Measurements from ENCODE around the gene ZNF302.
"Not testable (repeated sequence)": the region's sequence is repeated elsewhere in the genome, so short reads cannot be mapped to it uniquely, and the experiment has no call there.

Gene ZNF302

DNA sequence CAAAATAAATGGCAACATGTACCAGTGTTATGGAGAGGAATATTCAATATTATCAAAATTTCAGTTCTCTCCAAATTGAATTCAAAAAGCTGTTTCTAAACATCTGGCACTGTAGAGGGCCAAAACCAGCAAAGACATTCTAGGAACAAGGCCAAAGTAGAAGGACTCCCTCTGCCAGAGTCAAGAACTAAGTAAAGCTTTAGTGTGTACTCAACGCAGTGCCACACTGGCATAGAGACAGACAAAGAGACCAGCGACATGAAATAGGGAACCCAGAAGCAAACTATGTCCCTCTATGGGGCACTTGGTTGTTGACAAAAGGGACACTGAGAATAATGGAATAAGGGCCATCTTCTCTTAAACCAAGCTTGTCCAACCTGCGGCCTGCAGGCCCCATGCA lies 16.1 kb upstream of the ZNF302 start:
- no peak overlapping the region for H3K4me3 ChIP-seq (ENCODE audit: low read length in 2 of 2)
- H3K4me1 ChIP-seq (ENCODE audit: control insufficient read depth in 2 of 2, insufficient read depth in 2 of 2, low read length in 2 of 2): no peaks in the 10 kb centered on the region
- no peaks in the 10 kb centered on the region for H3K9me3 ChIP-seq (ENCODE audit: control insufficient read depth in 2 of 2, low read length in 2 of 2)
- H3K36me3 ChIP-seq (ENCODE audit: control insufficient read depth in 2 of 2, insufficient read depth in 2 of 2, low read length in 2 of 2): no peaks in the 10 kb centered on the region
- no peak overlapping the region for H3K27ac ChIP-seq (ENCODE audit: low read depth in 2 of 2, low read length in 2 of 2)
- no peak overlapping the region for H3K9ac ChIP-seq (ENCODE audit: low read depth in 1 of 2, low read length in 2 of 2)
- no peaks in the 10 kb centered on the region for H3K27me3 ChIP-seq (ENCODE audit: control insufficient read depth in 2 of 2, insufficient read depth in 2 of 2, low read length in 2 of 2)

DNA sequence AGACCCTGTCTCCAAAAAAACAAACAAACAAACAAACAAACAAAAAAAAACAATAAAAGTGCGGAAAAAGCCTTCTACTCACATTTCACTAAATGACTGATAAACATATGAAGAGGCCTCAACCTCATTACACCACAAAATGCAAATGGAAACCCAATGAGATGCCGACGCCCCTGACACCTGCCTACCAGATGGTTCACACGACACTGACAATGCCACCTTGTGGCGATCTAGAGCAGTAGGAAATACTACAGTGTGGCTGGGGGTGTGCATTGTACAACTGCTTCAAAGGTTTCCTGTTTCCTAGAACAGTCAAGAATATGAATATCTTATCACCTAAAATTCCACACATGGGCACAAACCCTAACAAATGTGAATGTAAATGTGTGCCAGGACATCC lies 14.6 kb upstream of the ZNF302 start:
- Histone ChIP-seq H3K9me3 (ENCODE audit: control insufficient read depth in 2 of 2, low read length in 2 of 2) (no peaks in the 10 kb centered on the region), H3K27ac (ENCODE audit: low read depth in 2 of 2, low read length in 2 of 2) (no peak overlapping the region), H3K4me3 (ENCODE audit: low read length in 2 of 2) (no peak overlapping the region), H3K27me3 (ENCODE audit: control insufficient read depth in 2 of 2, insufficient read depth in 2 of 2, low read length in 2 of 2) (no peaks in the 10 kb centered on the region), H3K9ac (ENCODE audit: low read depth in 1 of 2, low read length in 2 of 2) (no peak overlapping the region), H3K36me3 (ENCODE audit: control insufficient read depth in 2 of 2, insufficient read depth in 2 of 2, low read length in 2 of 2) (no peaks in the 10 kb centered on the region), H3K4me1 (ENCODE audit: control insufficient read depth in 2 of 2, insufficient read depth in 2 of 2, low read length in 2 of 2) (no peaks in the 10 kb centered on the region)

DNA sequence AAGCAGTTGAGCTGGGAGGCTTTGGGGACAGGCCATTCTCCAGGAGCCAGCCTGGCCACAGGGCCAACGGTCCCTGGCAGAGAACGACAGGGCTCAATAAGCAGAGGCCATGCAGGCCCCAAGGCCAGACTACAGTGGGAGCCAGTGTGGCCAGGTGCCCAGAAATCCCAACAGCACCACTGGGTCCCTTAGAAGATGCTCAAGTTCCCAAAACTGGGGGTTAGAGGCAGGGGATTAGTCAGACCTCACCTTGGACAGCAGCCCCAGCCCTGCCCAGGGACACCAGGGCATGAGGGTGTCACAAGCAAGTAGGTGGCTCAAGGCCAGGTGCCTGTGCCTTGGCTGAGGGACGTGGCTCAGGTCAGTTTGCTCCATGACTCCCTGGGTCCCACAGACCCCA lies 13.3 kb upstream of the ZNF302 start:
- Histone ChIP-seq H3K9ac (ENCODE audit: low read depth in 1 of 2, low read length in 2 of 2) (no peak overlapping the region), H3K4me3 (ENCODE audit: low read length in 2 of 2) (no peak overlapping the region), H3K36me3 (ENCODE audit: control insufficient read depth in 2 of 2, insufficient read depth in 2 of 2, low read length in 2 of 2) (no peaks in the 10 kb centered on the region), H3K9me3 (ENCODE audit: control insufficient read depth in 2 of 2, low read length in 2 of 2) (no peaks in the 10 kb centered on the region), H3K27me3 (ENCODE audit: control insufficient read depth in 2 of 2, insufficient read depth in 2 of 2, low read length in 2 of 2) (no peaks in the 10 kb centered on the region), H3K27ac (ENCODE audit: low read depth in 2 of 2, low read length in 2 of 2) (no peak overlapping the region), H3K4me1 (ENCODE audit: control insufficient read depth in 2 of 2, insufficient read depth in 2 of 2, low read length in 2 of 2) (no peaks in the 10 kb centered on the region)

DNA sequence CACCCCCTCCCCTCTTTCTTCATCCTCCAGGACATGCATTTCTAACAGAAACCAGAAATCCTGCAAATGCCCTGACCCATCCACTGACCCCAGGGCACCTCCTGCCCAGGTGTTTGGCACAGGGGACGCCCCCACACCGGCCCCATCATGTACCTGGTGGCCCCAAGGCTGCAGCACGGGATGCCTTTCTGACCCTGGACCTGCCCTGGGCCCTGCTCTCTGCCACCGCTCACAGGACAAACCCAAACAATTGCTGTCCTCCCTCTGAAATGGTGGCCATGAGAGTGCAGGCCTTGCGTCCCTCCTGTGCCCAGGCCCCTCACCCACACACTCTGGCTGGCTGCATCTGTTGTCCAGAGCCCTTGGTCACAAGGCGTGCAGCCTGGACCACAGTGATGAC lies 12.6 kb upstream of the ZNF302 start:
- Histone ChIP-seq H3K27ac (ENCODE audit: low read depth in 2 of 2, low read length in 2 of 2) (no peak overlapping the region), H3K36me3 (ENCODE audit: control insufficient read depth in 2 of 2, insufficient read depth in 2 of 2, low read length in 2 of 2) (no peaks in the 10 kb centered on the region), H3K9me3 (ENCODE audit: control insufficient read depth in 2 of 2, low read length in 2 of 2) (no peaks in the 10 kb centered on the region), H3K9ac (ENCODE audit: low read depth in 1 of 2, low read length in 2 of 2) (no peak overlapping the region), H3K27me3 (ENCODE audit: control insufficient read depth in 2 of 2, insufficient read depth in 2 of 2, low read length in 2 of 2) (no peaks in the 10 kb centered on the region), H3K4me1 (ENCODE audit: control insufficient read depth in 2 of 2, insufficient read depth in 2 of 2, low read length in 2 of 2) (no peaks in the 10 kb centered on the region), H3K4me3 (ENCODE audit: low read length in 2 of 2) (no peak overlapping the region)

DNA sequence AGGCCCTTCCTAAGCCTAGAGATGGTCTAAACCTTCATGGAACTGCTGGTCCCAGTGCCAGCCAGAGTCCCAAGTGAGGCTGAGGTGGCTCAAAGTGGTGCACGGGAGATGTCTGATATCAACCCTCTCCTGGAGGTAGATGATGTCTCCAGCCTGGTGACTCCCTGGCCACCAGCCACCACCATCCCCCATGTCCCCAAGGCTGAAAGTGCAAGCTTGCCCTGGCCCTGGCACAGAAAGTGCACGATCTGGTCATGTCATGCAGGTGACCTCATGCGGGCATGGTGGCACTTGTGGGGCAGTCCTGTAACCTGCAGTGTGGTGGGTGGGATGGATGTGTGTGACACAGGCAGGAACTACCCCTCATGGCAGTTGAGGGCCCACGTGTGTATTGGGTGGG lies 12.2 kb upstream of the ZNF302 start:
- not testable (repeated sequence) for H3K9me3 ChIP-seq (ENCODE audit: control insufficient read depth in 2 of 2, low read length in 2 of 2); H3K4me3 ChIP-seq (ENCODE audit: low read length in 2 of 2); H3K27ac ChIP-seq (ENCODE audit: low read depth in 2 of 2, low read length in 2 of 2); H3K9ac ChIP-seq (ENCODE audit: low read depth in 1 of 2, low read length in 2 of 2); H3K36me3 ChIP-seq (ENCODE audit: control insufficient read depth in 2 of 2, insufficient read depth in 2 of 2, low read length in 2 of 2); H3K4me1 ChIP-seq (ENCODE audit: control insufficient read depth in 2 of 2, insufficient read depth in 2 of 2, low read length in 2 of 2); H3K27me3 ChIP-seq (ENCODE audit: control insufficient read depth in 2 of 2, insufficient read depth in 2 of 2, low read length in 2 of 2)

DNA sequence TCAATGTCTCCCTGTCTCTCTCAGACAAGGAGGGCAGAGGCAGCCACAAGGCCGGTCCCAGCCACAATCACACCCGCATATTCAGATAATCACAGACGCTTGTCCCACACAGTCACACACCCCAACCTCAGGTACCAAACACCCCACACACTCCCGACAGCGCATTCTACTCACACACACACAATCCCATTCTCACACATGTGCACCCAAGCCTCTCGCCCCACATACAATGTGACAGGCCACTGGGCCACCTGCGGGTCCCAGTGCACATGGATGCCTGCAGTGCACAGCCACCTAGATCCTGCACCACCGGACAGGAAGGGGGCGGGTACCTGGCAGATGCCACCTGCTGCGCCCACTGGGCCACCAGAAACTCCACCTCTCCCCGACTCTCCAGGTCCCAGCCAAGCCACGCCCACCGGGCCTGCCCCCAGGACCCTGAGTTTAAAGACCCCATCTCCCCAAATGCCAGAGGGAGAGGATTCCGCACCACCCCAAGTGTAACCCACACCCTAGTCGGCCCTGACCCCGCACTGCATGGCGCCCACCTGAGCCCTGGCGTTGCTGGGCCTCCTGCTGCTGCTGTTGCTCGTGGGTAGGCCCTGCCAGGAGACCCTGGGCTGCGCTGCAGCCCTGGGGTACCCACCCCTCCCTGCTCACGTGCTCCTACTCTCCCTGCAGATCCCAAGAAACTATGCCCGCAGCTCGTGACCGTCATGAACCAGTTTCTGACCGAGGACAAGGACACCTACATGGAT lies 11.1 kb upstream of the ZNF302 start:
- Histone ChIP-seq H3K27ac (ENCODE audit: low read depth in 2 of 2, low read length in 2 of 2) (no peak overlapping the region), H3K27me3 (ENCODE audit: control insufficient read depth in 2 of 2, insufficient read depth in 2 of 2, low read length in 2 of 2) (no peaks in the 10 kb centered on the region), H3K9me3 (ENCODE audit: control insufficient read depth in 2 of 2, low read length in 2 of 2) (no peaks in the 10 kb centered on the region), H3K4me1 (ENCODE audit: control insufficient read depth in 2 of 2, insufficient read depth in 2 of 2, low read length in 2 of 2) (no peaks in the 10 kb centered on the region), H3K4me3 (ENCODE audit: low read length in 2 of 2) (no peak overlapping the region), H3K9ac (ENCODE audit: low read depth in 1 of 2, low read length in 2 of 2) (no peak overlapping the region), H3K36me3 (ENCODE audit: control insufficient read depth in 2 of 2, insufficient read depth in 2 of 2, low read length in 2 of 2) (no peaks in the 10 kb centered on the region)

DNA sequence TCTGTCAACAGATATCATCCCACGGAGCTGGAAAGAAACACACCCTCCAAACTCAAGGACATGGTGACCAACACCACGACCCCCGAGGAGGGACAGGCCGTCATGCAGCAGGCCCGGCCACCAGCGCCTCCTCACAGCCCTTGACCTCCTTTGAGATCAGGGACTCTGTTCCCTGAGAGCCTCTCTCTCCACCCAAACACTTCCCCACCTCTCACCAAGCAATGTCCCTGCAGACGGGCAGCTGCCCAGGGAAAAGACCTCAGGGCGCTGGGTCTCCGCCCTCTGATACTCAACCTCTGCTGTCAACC lies 10.6 kb upstream of the ZNF302 start:
- Histone ChIP-seq H3K36me3 (ENCODE audit: control insufficient read depth in 2 of 2, insufficient read depth in 2 of 2, low read length in 2 of 2) (no peaks in the 10 kb centered on the region), H3K27ac (ENCODE audit: low read depth in 2 of 2, low read length in 2 of 2) (no peak overlapping the region), H3K9ac (ENCODE audit: low read depth in 1 of 2, low read length in 2 of 2) (no peak overlapping the region), H3K4me3 (ENCODE audit: low read length in 2 of 2) (no peak overlapping the region), H3K4me1 (ENCODE audit: control insufficient read depth in 2 of 2, insufficient read depth in 2 of 2, low read length in 2 of 2) (no peaks in the 10 kb centered on the region), H3K27me3 (ENCODE audit: control insufficient read depth in 2 of 2, insufficient read depth in 2 of 2, low read length in 2 of 2) (no peaks in the 10 kb centered on the region), H3K9me3 (ENCODE audit: control insufficient read depth in 2 of 2, low read length in 2 of 2) (no peaks in the 10 kb centered on the region)

DNA sequence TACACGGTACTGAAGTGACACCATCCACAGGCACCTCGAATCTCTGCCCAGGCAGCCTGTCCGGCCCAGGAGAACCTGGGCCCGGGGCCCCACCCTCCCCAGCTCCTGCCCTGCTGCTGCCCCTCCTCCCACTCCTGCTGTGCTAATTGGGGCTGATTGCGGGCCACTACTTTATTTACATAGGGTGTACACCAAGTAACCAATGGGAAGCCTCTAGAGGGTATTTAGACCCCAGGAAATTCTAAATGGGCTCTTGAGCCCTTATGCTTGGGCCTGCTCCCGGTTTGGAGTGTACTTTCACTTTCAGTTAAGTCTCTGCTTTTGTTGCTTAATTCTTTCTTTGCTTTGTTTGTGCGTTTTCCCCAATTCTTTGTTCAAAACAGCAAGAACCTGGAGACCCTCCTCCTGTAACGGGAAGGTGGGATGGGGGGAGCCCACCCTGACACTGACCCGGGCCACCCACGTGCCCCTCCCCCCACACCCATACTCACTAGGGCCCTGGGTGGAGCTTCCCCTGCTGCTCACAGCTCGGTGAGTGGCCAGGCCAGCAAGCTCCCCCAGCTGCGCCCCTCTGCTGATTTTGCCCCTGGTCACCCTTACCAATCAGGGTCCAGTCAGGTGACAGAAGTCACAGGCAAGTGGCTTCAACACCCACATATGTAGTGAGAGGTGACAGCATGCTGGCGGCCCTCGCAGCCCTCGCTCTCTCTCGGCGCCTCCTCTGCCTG lies 10.0 kb upstream of the ZNF302 start:
- no peaks in the 10 kb centered on the region for H3K9me3 ChIP-seq (ENCODE audit: control insufficient read depth in 2 of 2, low read length in 2 of 2)
- no peaks in the 10 kb centered on the region for H3K4me1 ChIP-seq (ENCODE audit: control insufficient read depth in 2 of 2, insufficient read depth in 2 of 2, low read length in 2 of 2)
- H3K27me3 ChIP-seq (ENCODE audit: control insufficient read depth in 2 of 2, insufficient read depth in 2 of 2, low read length in 2 of 2): no peaks in the 10 kb centered on the region
- H3K4me3 ChIP-seq (ENCODE audit: low read length in 2 of 2): peak overlapping the region; percentile 55 to 61
- peak overlapping the region in 1 of 2 donors; percentile 23 for H3K27ac ChIP-seq (ENCODE audit: low read depth in 2 of 2, low read length in 2 of 2)
- peak overlapping the region in 1 of 2 donors; percentile 51 for H3K9ac ChIP-seq (ENCODE audit: low read depth in 1 of 2, low read length in 2 of 2)
- H3K36me3 ChIP-seq (ENCODE audit: control insufficient read depth in 2 of 2, insufficient read depth in 2 of 2, low read length in 2 of 2): no peaks in the 10 kb centered on the region

DNA sequence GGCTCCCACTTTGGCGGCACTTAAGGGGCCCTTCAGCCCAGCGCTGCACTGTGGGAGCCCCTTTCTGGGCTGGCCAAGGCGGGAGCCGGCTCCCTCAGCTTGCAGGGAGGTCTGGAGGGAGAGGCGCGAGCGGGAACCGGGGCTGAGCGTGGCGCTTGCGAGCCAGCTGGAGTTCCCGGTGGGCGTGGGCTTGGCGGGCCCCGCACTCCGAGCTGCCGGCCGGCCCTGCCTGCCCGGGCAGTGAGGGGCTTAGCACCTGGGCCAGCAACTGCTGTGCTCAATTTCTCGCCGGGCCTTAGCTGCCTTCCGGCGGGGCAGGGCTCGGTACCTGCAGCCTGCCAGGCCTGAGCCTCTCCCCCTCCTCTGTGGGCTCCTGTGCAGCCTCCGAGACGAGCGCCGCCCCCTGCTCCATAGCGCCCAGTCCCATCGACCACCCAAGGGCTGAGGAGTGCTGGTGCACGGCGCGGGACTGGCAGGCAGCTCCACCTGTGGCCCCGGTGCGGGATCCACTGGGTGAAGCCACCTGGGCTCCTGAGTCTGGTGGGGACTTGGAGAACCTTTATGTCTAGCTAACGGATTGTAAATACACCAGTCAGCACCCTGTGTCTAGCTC lies 9.3 kb upstream of the ZNF302 start:
- H3K4me3 ChIP-seq (ENCODE audit: low read length in 2 of 2); H3K4me1 ChIP-seq (ENCODE audit: control insufficient read depth in 2 of 2, insufficient read depth in 2 of 2, low read length in 2 of 2); H3K27me3 ChIP-seq (ENCODE audit: control insufficient read depth in 2 of 2, insufficient read depth in 2 of 2, low read length in 2 of 2); H3K9me3 ChIP-seq (ENCODE audit: control insufficient read depth in 2 of 2, low read length in 2 of 2); H3K9ac ChIP-seq (ENCODE audit: low read depth in 1 of 2, low read length in 2 of 2); H3K27ac ChIP-seq (ENCODE audit: low read depth in 2 of 2, low read length in 2 of 2); H3K36me3 ChIP-seq (ENCODE audit: control insufficient read depth in 2 of 2, insufficient read depth in 2 of 2, low read length in 2 of 2): not testable (repeated sequence)

DNA sequence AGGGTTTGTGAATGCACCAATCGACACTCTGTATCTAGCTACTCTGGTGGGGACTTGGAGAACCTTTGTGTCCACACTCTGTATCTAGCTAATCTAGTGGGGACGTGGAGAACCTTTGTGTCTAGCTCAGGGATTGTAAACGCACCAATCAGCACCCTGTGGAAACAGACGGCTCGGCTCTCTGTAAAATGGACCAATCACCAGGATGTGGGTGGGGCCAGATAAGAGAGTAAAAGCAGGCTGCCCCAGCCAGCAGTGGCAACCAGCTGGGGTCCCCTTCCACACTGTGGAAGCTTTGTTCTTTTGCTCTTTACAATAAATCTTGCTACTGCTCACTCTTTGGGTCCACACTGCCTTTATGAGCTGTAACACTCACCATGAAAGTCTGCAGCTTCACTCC lies 8.8 kb upstream of the ZNF302 start:
- H3K4me1 ChIP-seq (ENCODE audit: control insufficient read depth in 2 of 2, insufficient read depth in 2 of 2, low read length in 2 of 2); H3K27ac ChIP-seq (ENCODE audit: low read depth in 2 of 2, low read length in 2 of 2); H3K9me3 ChIP-seq (ENCODE audit: control insufficient read depth in 2 of 2, low read length in 2 of 2); H3K36me3 ChIP-seq (ENCODE audit: control insufficient read depth in 2 of 2, insufficient read depth in 2 of 2, low read length in 2 of 2); H3K4me3 ChIP-seq (ENCODE audit: low read length in 2 of 2); H3K9ac ChIP-seq (ENCODE audit: low read depth in 1 of 2, low read length in 2 of 2); H3K27me3 ChIP-seq (ENCODE audit: control insufficient read depth in 2 of 2, insufficient read depth in 2 of 2, low read length in 2 of 2): not testable (repeated sequence)
